ENCODE measurements around the gene ATP9A.
"Not testable (repeated sequence)": the region's sequence is repeated elsewhere in the genome, so short reads cannot be mapped to it uniquely, and the experiment has no call there.

Gene ATP9A

DNA sequence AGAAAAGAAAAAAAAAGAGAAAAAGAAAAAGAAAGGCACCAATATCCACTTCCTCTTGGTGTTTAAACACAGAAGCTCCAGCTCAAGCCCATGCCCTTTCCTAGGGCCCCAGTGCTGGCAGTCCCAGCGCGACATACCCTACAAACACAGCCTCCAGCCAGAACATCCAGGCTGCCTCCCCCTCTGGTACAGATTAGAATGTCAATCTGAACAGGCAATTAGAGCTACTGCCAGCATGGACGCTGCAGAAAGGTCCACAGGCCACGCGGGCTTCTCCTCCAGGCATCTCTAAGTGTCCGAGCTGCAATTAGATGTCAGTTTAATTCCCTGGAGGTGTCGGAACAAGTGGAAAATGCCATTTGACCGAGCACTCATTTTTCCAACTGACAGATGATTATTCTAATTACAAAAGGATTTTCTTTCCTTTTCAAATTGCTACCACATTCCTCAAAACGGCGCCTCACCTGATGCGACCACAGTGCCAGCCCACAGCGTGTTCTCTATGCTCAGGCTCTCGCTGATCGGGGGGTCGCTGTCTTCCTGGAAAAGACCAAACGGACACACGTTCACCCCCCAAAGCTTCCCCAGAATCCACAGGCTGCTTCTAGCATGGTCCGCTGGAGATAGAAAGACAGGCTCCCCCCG is 79.5 kb downstream of the ATP9A start:
- Histone ChIP-seq H3K4me3 (ENCODE audit: extremely low read depth, insufficient read depth, low read length, poor library complexity, severe bottlenecking) (no peak overlapping the region), H3K36me3 (ENCODE audit: control insufficient read depth, insufficient read depth, low read length) (no peaks in the 10 kb centered on the region), H3K27ac (ENCODE audit: low read depth, low read length, severe bottlenecking) (no peak overlapping the region), H3K9me3 (ENCODE audit: control insufficient read depth, low read length) (no peaks in the 10 kb centered on the region), H3K4me1 (ENCODE audit: control insufficient read depth, insufficient read depth, low read length, poor library complexity, severe bottlenecking) (peaks cover 5% of the 10 kb centered on the region)
- 91 to 93% methylated on average over 15 to 17 of the region's 19 CpGs for WGBS, 2 experiments (ENCODE audit: insufficient coverage in 2 of 2)

DNA sequence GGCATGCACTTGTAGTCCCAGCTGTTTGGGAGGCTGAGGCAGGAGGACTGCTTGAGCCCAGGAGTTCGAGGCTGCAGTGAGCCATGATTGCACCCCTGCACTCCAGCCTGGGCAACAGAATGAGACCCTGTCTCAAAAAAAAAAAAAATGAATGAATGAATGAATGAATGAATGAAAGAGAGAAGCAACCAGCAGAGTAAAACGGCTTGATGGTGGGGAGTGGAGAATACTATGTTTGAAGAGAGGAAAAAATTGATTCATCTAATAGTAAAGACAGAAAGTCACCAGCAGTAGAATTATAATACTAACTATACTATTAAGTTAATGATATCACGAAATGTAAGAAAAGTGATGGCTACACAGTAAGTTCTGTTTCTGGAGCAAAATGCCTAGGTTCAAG is 80.6 kb downstream of the ATP9A start:
- Histone ChIP-seq H3K4me1 (ENCODE audit: control insufficient read depth, insufficient read depth, low read length, poor library complexity, severe bottlenecking) (peaks cover 5% of the 10 kb centered on the region), H3K9me3 (ENCODE audit: control insufficient read depth, low read length) (no peaks in the 10 kb centered on the region), H3K27ac (ENCODE audit: low read depth, low read length, severe bottlenecking) (no peak overlapping the region), H3K4me3 (ENCODE audit: extremely low read depth, insufficient read depth, low read length, poor library complexity, severe bottlenecking) (no peak overlapping the region), H3K36me3 (ENCODE audit: control insufficient read depth, insufficient read depth, low read length) (no peaks in the 10 kb centered on the region)
- WGBS, 2 experiments (ENCODE audit: insufficient coverage in 2 of 2): 82 to 83% methylated on average over 1 of the region's 3 CpGs

DNA sequence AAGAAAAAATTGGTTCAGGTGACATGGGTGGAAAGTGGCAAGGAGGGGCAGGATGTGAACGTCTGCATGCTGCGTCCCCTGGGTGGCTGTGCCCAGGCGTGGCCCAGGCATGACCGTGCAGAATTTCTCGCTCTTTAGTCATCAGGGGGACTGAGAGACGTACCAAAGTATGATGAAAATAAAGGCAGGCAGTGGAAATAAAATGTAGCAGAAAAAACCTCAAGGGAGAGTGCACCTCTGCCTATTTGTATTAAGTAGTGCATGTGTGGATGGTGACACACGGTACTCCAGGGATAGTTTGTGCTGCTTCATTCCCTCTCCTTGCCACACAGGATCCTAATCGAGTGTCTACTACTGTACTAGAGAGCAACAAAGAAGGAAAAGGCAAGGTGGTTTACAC is 81.1 kb downstream of the ATP9A start:
- Histone ChIP-seq H3K4me3 (ENCODE audit: extremely low read depth, insufficient read depth, low read length, poor library complexity, severe bottlenecking) (no peak overlapping the region), H3K9me3 (ENCODE audit: control insufficient read depth, low read length) (no peaks in the 10 kb centered on the region), H3K36me3 (ENCODE audit: control insufficient read depth, insufficient read depth, low read length) (no peaks in the 10 kb centered on the region), H3K4me1 (ENCODE audit: control insufficient read depth, insufficient read depth, low read length, poor library complexity, severe bottlenecking) (peaks cover 5% of the 10 kb centered on the region), H3K27ac (ENCODE audit: low read depth, low read length, severe bottlenecking) (no peak overlapping the region)
- 84 to 95% methylated on average over 6 to 7 of the region's 8 CpGs for WGBS, 2 experiments (ENCODE audit: insufficient coverage in 2 of 2)

DNA sequence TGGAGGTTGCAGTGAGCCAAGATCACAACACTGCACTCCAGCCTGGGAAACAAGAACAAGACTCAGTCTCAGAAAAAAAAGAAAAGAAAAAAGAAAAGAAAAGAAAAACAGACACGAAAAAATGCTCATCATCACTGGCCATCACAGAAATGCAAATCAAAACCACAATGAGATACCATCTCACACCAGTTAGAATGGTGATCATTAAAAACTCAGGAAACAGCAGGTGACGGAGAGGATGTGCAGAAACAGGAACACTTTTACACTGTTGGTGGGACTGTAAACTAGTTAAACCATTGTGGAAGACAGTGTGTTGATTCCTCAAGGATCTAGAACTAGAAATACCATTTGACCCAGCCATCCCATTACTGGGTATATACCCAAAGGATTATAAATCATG is 82.7 kb downstream of the ATP9A start:
- not testable (repeated sequence) for H3K4me3 ChIP-seq (ENCODE audit: extremely low read depth, insufficient read depth, low read length, poor library complexity, severe bottlenecking); H3K27ac ChIP-seq (ENCODE audit: low read depth, low read length, severe bottlenecking); H3K36me3 ChIP-seq (ENCODE audit: control insufficient read depth, insufficient read depth, low read length); H3K4me1 ChIP-seq (ENCODE audit: control insufficient read depth, insufficient read depth, low read length, poor library complexity, severe bottlenecking); H3K9me3 ChIP-seq (ENCODE audit: control insufficient read depth, low read length)
- WGBS, 2 experiments (ENCODE audit: insufficient coverage in 2 of 2): 100% methylated on average over 1 of the region's 2 CpGs

DNA sequence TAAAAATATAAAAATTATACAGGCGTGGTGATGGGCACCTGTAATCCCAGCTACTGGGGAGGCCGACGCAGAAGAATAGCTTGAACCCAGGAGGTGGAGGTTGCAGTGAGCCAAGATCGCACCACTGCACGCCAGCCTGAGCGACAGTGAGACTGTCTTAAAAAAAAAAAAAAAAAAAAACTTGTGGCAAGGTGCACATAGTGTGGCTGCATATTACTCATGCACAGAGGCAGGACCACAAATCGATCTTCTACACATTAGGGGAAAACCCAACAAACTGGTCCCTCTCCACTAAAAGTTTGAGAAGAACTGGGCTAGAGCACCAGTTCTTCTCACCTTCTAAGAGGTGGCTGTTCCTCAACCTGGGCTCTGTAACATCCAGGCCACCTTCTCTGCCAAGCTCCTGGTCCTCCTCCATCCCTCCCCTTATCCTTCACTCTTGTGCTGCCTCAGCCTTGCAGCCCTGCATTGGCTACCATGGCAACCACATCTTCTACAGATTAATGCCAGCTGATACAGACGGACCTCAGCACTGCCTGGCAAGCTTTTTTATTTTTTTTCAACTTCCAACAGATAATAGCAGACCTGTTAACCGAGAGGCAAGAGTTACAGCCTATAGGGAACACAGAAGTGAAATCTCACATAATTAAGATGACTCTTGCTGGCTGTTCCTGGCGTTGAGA is 88.0 kb downstream of the ATP9A start:
- H3K9me3 ChIP-seq (ENCODE audit: control insufficient read depth, low read length): no peaks in the 10 kb centered on the region
- no peak overlapping the region for H3K4me3 ChIP-seq (ENCODE audit: extremely low read depth, insufficient read depth, low read length, poor library complexity, severe bottlenecking)
- WGBS, 2 experiments (ENCODE audit: insufficient coverage in 2 of 2): 71 to 86% methylated on average over 3 to 9 of the region's 10 CpGs
- no peaks in the 10 kb centered on the region for H3K4me1 ChIP-seq (ENCODE audit: control insufficient read depth, insufficient read depth, low read length, poor library complexity, severe bottlenecking)
- H3K36me3 ChIP-seq (ENCODE audit: control insufficient read depth, insufficient read depth, low read length): no peaks in the 10 kb centered on the region
- no peak overlapping the region for H3K27ac ChIP-seq (ENCODE audit: low read depth, low read length, severe bottlenecking)

DNA sequence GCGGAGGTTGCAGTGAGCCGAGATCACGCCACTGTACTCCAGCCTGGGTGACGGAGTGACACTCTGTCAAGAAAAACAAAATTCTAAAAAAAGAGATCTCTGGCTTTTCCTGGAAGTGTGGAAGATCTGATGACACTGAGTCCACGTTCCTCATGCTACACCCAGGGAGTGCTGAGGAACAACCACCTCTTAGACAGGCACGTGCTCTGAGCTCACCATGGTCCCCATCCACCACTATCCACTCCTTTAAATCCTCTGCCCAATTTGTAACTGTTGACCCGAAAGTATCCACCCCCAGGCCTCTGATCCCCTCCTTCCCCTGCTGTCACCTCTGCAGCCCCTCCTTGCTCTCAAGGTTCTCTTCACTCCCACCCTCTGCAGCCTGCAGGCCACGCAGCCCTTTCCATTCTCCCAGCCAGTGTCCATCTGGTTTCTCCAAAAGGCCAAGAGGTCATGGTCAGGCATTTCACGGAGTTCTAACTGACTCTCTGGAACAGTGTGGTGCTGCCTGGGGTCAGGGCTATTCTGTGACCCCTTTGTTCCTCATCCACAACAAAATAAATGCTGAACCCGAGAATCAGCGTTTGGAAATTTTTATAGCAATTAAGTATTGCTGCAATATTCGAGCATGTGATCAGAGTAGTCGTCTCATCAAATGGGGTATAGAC is 88.8 kb downstream of the ATP9A start:
- no peaks in the 10 kb centered on the region for H3K4me1 ChIP-seq (ENCODE audit: control insufficient read depth, insufficient read depth, low read length, poor library complexity, severe bottlenecking)
- no peaks in the 10 kb centered on the region for H3K9me3 ChIP-seq (ENCODE audit: control insufficient read depth, low read length)
- H3K36me3 ChIP-seq (ENCODE audit: control insufficient read depth, insufficient read depth, low read length): no peaks in the 10 kb centered on the region
- WGBS, 2 experiments (ENCODE audit: insufficient coverage in 2 of 2): 85 to 89% methylated on average over 12 to 13 of the region's 13 CpGs
- H3K4me3 ChIP-seq (ENCODE audit: extremely low read depth, insufficient read depth, low read length, poor library complexity, severe bottlenecking): no peak overlapping the region
- no peak overlapping the region for H3K27ac ChIP-seq (ENCODE audit: low read depth, low read length, severe bottlenecking)

DNA sequence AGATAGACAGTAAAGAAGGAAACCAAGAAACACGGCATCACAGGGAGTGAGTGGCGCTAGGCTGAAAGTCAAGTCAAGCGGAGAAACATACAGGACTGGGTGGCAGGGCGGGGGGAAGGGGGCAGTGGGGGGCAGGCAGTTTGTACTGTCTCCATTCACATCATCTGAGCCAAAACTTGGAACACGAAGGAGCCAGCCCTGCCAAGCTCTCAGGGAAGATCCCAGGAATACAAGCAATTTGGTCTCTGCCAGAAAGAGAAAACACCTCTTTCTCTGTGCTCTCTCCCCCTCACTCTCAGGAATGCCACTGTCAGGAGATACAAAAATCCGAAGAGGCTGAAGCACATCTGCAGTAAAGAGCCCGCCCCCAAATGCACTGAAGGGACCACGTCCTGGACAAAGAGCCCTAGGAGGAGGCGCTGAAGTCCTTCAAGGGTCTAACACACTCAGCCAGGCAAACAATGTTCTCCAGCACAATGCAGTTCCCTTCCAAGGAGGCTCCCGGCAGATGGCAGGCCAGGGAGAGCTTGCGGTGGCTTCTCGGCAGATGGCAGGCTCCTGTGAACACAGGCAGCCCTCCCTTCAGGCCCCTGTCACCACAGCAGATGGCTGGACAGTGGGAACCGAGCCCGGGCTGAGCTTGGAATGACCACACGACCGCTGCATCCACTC is 90.0 kb downstream of the ATP9A start:
- no peaks in the 10 kb centered on the region for H3K9me3 ChIP-seq (ENCODE audit: control insufficient read depth, low read length)
- no peaks in the 10 kb centered on the region for H3K4me1 ChIP-seq (ENCODE audit: control insufficient read depth, insufficient read depth, low read length, poor library complexity, severe bottlenecking)
- no peak overlapping the region for H3K27ac ChIP-seq (ENCODE audit: low read depth, low read length, severe bottlenecking)
- WGBS, 2 experiments (ENCODE audit: insufficient coverage in 2 of 2): 76 to 78% methylated on average over 14 to 15 of the region's 16 CpGs
- H3K36me3 ChIP-seq (ENCODE audit: control insufficient read depth, insufficient read depth, low read length): no peaks in the 10 kb centered on the region
- no peak overlapping the region for H3K4me3 ChIP-seq (ENCODE audit: extremely low read depth, insufficient read depth, low read length, poor library complexity, severe bottlenecking)

DNA sequence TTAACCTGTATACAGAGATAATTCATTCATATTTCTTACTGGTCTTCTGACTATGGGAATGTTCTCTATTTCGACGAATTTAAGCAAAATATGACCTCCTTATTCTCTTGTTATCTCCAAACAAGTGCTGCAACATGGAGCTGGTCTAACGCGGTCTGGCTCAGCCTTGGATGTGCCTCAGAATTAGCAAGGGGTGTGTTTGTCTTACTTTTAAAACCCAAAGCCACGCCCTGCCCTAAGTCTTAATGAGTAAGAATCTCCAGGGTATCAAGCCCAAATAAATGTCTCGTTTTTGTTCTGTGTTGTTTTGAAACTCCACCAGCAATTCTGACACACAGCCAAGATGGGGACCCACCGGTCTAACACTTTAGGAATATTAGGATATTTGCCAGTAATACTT is 99.2 kb downstream of the ATP9A start:
- Histone ChIP-seq H3K27ac (ENCODE audit: low read depth, low read length, severe bottlenecking) (no peak overlapping the region), H3K36me3 (ENCODE audit: control insufficient read depth, insufficient read depth, low read length) (no peaks in the 10 kb centered on the region), H3K4me3 (ENCODE audit: extremely low read depth, insufficient read depth, low read length, poor library complexity, severe bottlenecking) (no peak overlapping the region), H3K4me1 (ENCODE audit: control insufficient read depth, insufficient read depth, low read length, poor library complexity, severe bottlenecking) (no peaks in the 10 kb centered on the region), H3K9me3 (ENCODE audit: control insufficient read depth, low read length) (no peaks in the 10 kb centered on the region)
- 89 to 100% methylated on average over 2 to 6 of the region's 7 CpGs for WGBS, 2 experiments (ENCODE audit: insufficient coverage in 2 of 2)

DNA sequence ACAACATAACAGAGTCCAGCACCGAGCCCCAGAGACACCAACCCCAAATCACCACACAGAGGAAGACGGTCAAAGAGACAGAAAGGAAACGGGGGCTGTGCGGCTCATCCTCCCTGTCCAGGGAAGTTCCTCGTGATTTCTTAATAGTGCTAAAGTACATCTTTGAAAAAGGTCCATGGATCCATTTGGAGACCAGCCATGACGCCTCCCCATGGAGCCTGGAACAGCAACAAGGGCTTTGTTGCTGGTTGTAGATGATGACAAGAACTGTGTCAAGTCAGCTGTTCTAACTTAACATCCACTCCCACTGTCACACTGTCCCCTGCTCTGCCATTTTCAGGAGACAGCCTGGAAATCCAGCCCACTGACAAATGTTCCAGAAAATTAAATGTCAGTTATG is 99.7 kb downstream of the ATP9A start:
- WGBS, 2 experiments (ENCODE audit: insufficient coverage in 2 of 2): 100% methylated on average over 2 to 3 of the region's 6 CpGs
- Histone ChIP-seq H3K4me3 (ENCODE audit: extremely low read depth, insufficient read depth, low read length, poor library complexity, severe bottlenecking) (no peak overlapping the region), H3K36me3 (ENCODE audit: control insufficient read depth, insufficient read depth, low read length) (no peaks in the 10 kb centered on the region), H3K9me3 (ENCODE audit: control insufficient read depth, low read length) (no peaks in the 10 kb centered on the region), H3K4me1 (ENCODE audit: control insufficient read depth, insufficient read depth, low read length, poor library complexity, severe bottlenecking) (no peaks in the 10 kb centered on the region), H3K27ac (ENCODE audit: low read depth, low read length, severe bottlenecking) (no peak overlapping the region)

DNA sequence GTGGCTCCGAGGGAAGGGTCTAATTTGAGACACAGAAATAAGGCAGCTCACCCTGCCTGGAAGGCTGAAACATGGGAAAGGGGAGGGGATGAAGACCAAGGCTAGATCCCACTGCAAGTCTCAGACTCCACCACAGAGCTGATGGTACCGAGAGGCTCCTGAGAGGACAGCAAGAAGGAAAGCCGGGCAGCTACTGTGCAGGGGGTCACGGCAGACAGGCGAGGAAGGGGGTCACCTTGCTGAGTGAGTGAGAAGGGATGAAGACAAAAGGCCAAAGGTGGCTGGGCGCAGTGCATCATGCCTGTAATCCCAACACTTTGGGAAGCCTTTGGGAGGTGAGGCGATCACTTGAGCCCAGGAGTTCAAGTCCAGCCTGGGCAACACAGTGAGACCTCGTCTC is 100.7 kb downstream of the ATP9A start:
- Histone ChIP-seq H3K9me3 (ENCODE audit: control insufficient read depth, low read length) (no peaks in the 10 kb centered on the region), H3K4me3 (ENCODE audit: extremely low read depth, insufficient read depth, low read length, poor library complexity, severe bottlenecking) (no peak overlapping the region), H3K36me3 (ENCODE audit: control insufficient read depth, insufficient read depth, low read length) (no peaks in the 10 kb centered on the region), H3K27ac (ENCODE audit: low read depth, low read length, severe bottlenecking) (no peak overlapping the region), H3K4me1 (ENCODE audit: control insufficient read depth, insufficient read depth, low read length, poor library complexity, severe bottlenecking) (no peaks in the 10 kb centered on the region)
- 91 to 92% methylated on average over 6 to 8 of the region's 8 CpGs for WGBS, 2 experiments (ENCODE audit: insufficient coverage in 2 of 2)
